ENCODE results near the gene ALDH9A1. TPM values are rescaled to one million over a fixed set of nuclear protein-coding genes. Genes with fewer than 3 reads are reported as not detected.
"Not testable (repeated sequence)": the region's sequence is repeated elsewhere in the genome, so short reads cannot be mapped to it uniquely, and the experiment has no call there.

Gene ALDH9A1
- polyA plus RNA-seq, 1 experiment = 43.8 TPM

DNA sequence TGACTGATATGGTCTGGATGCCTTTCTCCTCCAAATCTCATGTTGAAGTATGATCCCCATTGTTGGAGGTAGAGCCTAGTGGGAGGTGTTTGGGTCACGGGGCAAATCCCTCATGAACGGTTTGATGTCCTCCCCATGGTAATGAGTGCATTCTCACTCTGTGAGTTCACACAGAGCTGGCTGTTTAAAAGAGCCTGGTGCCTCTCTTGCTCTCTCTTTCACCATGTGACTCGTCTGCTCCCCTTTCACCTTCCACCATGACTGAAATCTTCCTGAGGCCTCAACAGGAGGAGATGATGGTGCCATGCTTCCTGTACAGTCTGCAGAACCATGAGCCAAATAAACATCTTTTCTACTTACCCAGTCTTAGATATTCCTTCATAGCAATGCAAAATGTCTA is 30.2 kb downstream of the ALDH9A1 start:
- ChIA-PET POLR2A (no interaction called here), CTCF (no interaction called here)
- TF ChIP-seq CTCF (IDR thresholded peaks at IDR 0.05; ENCODE audit: insufficient read depth, low read depth, low read length) = no peak
- Histone ChIP-seq H3K36me3 (ENCODE audit: control insufficient read depth, insufficient read depth, low read length) (peaks cover 13% of the 10 kb centered on the region), H3K27me3 (ENCODE audit: control insufficient read depth, insufficient read depth, low read length) (no peaks in the 10 kb centered on the region), H3K4me3 (ENCODE audit: low read depth, low read length) (no peak overlapping the region)
- no peak for DNase-seq (ENCODE audit: low read depth)

DNA sequence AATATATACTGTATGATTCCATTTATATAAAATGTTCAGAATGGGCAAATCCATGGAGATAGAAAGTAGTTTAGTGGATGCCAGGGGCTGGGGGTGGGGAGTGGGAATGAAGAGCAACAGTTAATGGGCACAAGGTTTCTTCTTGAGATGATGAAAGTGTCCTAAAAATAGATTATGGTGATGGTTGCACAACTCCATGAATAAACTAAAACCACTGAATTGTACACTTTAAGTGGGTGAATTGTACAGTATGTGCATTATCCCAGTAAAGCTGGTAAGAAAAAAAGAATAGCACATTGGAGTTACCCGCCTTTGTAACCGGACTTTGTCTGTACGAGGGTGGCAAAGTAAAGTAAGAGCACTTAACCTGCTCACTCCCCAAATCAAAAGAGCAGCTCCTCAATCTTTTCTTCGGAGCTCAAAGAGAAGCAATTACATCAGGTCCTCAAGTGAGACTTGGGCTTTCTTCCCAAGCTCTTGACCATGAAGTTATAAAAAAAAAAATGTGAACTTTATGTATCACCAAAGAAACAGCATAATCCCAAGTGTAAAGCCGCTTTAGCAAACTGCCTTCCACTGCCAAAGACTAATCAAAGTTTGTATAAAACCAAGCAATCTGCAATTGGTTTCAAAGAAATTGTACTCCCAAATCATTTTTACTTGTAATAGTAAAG is 32.1 kb downstream of the ALDH9A1 start:
- TF ChIP-seq CTCF (IDR thresholded peaks at IDR 0.05; ENCODE audit: insufficient read depth, low read depth, low read length) = no peak
- CTCF ChIA-PET = interaction anchor here (1.2 kb wide), 1 partner anchor 27 kb away, joined by 3 read pairs; no protein-coding TSS in a partner anchor
- peak; percentile 17 for DNase-seq (ENCODE audit: low read depth)
- POLR2A ChIA-PET = no interaction called here
- peaks cover 11% of the 10 kb centered on the region for H3K36me3 ChIP-seq (ENCODE audit: control insufficient read depth, insufficient read depth, low read length)
- H3K4me3 ChIP-seq (ENCODE audit: low read depth, low read length) = no peak overlapping the region
- no peaks in the 10 kb centered on the region for H3K27me3 ChIP-seq (ENCODE audit: control insufficient read depth, insufficient read depth, low read length)

- peaks cover 8% of the 10 kb centered on the region for H3K36me3 ChIP-seq (ENCODE audit: control insufficient read depth, insufficient read depth, low read length)
- DNase-seq (ENCODE audit: low read depth) = no peak
- no peak overlapping the region for H3K4me3 ChIP-seq (ENCODE audit: low read depth, low read length)
- H3K27me3 ChIP-seq (ENCODE audit: control insufficient read depth, insufficient read depth, low read length) = no peaks in the 10 kb centered on the region
- ChIA-PET CTCF (interaction anchor here (0.6 to 0.8 kb wide), 4 partner anchors 20 to 818 kb away, joined by 3 to 5 read pairs (median 4); no protein-coding TSS in a partner anchor), POLR2A (no interaction called here)
- TF ChIP-seq CTCF (IDR thresholded peaks at IDR 0.05; ENCODE audit: insufficient read depth, low read depth, low read length) = no peak
Observed at GRCh38 chr1:165662186-165662585, 36.2 kb downstream of the ALDH9A1 start.

DNA sequence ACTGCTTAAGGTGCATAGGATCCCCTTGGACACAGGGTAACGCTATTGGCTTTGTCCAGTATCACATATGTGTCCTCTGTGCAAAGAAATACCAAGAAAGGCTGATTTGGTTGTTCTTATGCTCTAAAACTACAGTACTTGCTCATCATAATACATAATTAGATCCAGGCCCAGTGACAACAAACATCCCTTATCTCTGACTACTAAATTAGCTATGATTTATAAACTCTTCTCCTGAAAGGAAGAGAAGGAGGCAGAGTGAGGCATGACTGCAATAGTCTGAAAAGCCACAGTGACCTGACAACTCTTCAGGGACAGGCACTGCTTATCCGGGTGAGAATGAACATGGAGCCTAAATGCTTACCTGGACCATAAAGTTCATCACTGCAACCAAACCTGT is 36.7 kb downstream of the ALDH9A1 start:
- ChIA-PET POLR2A (no interaction called here), CTCF (interaction anchor here (0.6 to 0.8 kb wide), 4 partner anchors 20 to 818 kb away, joined by 3 to 5 read pairs (median 4); no protein-coding TSS in a partner anchor)
- no peak for TF ChIP-seq CTCF (IDR thresholded peaks at IDR 0.05; ENCODE audit: insufficient read depth, low read depth, low read length)
- DNase-seq (ENCODE audit: low read depth) = no peak
- H3K36me3 ChIP-seq (ENCODE audit: control insufficient read depth, insufficient read depth, low read length) = peaks cover 9% of the 10 kb centered on the region
- H3K4me3 ChIP-seq (ENCODE audit: low read depth, low read length) = no peak overlapping the region
- no peaks in the 10 kb centered on the region for H3K27me3 ChIP-seq (ENCODE audit: control insufficient read depth, insufficient read depth, low read length)

GRCh38 chr1:165659581-165659895 is 38.8 kb downstream of the ALDH9A1 start:
- CTCF ChIA-PET = no interaction called here
- H3K27me3 ChIP-seq (ENCODE audit: control insufficient read depth, insufficient read depth, low read length) = no peaks in the 10 kb centered on the region
- H3K4me3 ChIP-seq (ENCODE audit: low read depth, low read length) = no peak overlapping the region
- H3K36me3 ChIP-seq (ENCODE audit: control insufficient read depth, insufficient read depth, low read length) = peaks cover 10% of the 10 kb centered on the region
- POLR2A ChIA-PET = no interaction called here
- no peak for TF ChIP-seq CTCF (IDR thresholded peaks at IDR 0.05; ENCODE audit: insufficient read depth, low read depth, low read length)
- no peak for DNase-seq (ENCODE audit: low read depth)

DNA sequence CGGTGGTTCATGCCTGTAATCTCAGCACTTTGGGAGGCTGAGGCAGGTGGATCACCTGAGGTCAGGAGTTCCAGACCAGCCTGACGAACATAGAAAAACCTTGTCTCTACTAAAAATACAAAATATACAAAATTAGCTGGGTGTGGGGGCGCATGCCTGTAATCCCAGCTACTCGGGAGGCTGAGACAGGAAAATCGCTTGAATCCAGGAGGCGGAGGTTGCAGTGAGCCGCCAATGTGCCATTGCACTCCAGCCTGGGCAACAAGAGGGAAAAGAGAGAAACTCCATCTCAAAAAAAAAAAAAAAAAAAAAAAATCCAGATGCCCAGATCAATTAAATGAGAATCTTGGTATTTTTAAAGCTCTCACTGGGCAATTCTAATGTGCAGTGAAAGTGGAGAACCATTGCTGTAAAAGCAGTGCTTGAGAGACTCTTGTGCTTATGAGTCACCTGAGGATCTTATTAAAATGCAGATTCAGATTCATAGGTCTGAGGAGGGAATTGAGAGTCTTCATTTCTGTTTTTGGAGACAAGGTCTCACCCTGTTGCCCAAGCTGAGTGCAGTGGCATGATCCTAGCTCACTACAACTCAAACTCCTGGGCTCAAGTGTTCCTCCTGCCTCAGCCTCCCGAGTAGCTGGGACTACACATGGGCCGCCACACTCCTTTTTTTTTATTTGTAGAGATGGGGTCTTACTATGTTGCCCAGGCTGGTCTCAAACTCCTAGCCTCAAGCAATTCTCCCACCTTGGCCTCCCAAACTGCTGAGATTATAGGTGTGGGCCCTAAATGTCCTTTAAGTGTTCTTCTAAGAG is 39.4 kb downstream of the ALDH9A1 start:
- CTCF ChIA-PET = interaction anchor here (0.7 kb wide), 1 partner anchor 983 kb away, joined by 3 read pairs; no protein-coding TSS in a partner anchor

More for the DNA sequence above, 39.4 kb downstream of the ALDH9A1 start:
- POLR2A ChIA-PET; H3K4me3 ChIP-seq (ENCODE audit: low read depth, low read length); DNase-seq (ENCODE audit: low read depth); H3K27me3 ChIP-seq (ENCODE audit: control insufficient read depth, insufficient read depth, low read length): not testable (repeated sequence)
- H3K36me3 ChIP-seq (ENCODE audit: control insufficient read depth, insufficient read depth, low read length) = peaks cover 10% of the 10 kb centered on the region

Data from BJ (cell line).